Occipital lobe (tissue), 2 donors: ENCODE data around the gene RBAK. TPM values are rescaled to one million over a fixed set of nuclear protein-coding genes. Genes with fewer than 3 reads are reported as not detected.
"Not testable (repeated sequence)": the region's sequence is repeated elsewhere in the genome, so short reads cannot be mapped to it uniquely, and the experiment has no call there.

Source experiments
- DNase-seq: peaks from one replicate; lab custom pipeline; 2025; lab: John Stamatoyannopoulos, UW
- total RNA-seq: library from RNA; depleted of rRNA; stranded (reverse); fragments of >200 nt; gene quantifications from one replicate; pipeline ENCODE4 v1.2.3, GENCODE V29; 2014

Gene RBAK
- 15.6 TPM for total RNA-seq

DNA sequence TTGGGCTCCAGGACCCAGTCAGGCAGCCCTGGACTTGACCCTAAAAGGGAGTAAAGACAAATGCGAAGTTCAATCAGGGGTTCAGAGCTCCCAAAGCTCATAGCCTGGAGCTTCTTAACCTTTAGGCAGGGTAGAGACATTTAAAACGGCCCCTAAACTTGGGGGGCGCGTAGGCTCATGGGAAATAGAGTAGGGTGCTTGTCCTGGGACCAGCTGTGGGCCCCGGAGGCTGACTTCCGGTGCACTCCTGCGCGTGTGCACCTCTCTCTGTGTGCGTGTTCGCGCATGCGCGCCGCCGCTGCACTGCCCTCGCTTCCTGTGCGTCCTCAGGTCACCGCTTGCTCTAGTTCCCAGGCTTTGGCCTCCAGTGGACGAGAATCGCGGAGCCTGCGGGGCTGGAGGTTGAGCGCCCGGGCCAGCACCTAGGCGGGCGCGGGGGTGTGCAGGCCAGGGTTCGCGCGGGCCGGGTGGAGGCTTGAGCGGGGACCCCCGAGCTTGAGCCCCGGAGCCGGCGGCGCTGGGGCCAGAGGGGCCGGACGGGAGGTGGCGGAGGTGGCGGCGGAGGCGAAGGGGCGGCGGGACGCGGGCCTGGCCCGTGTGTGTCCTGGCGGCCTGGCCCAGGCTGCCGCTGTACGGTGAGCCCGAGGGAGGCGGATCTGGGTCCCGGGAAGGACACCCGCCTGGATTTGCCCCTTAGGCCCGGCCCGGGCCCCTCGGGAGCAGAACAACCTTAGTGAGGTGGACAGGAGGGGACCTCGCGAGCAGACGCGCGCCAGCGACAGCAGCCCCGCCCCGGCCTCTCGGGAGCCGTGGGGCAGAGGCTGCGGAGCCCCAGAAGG, at the start of gene RBAK:
Gene RBAK (plus strand): TSS at position 303 of the 839 bp plus-strand sequence. CDS start 2,217 bp downstream, outside the sequence.
- peak; percentile 87 for DNase-seq

DNA sequence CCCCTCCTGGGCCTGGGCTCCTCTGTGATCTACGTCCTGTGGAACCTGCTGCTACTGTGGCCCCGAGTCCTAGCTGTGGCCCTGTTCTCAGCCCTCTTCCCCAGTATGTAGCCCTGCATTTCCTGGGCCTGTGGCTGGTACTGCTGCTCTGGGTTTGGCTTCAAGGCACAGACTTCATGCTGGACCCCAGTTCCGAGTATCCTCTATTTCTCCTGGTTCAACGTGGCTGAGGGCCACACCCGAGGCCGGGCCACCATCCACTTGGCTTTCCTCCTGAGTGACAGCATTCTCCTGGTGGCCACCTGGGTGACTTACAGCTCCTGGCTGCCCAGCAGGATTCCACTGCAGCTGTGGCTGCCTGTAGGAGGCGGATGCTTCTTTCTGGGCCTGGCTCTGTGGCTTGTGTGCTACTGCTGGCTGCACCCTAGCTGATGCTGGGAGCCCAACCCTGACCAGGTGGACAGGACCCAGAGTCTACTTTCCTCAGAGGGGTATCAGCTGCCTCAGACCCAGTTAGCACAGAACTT, 48.9 kb upstream of the RBAK start:
- no peak for DNase-seq

GRCh38 chr7:4998244-4998643, 47.4 kb upstream of the RBAK start:
- DNase-seq, result no peak

DNA sequence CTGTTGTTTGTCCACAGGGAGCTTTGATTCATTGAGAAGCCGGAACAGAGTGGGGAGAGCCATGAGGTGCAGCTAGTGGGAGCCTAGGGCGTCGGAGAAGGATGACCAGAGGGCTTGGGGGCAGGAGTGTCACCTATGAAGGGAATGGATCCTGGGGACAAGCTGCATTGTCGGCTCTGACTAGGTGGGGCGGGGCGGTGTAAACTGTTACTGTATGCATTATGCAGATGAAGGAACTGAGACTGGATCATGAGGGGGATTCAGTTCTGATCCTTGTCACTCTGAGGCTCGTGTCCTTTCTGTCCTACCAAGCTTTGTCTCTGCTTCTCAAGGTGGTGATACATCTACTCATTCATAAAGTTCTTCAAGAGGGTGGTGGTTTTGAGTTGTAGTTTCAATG, 46.8 kb upstream of the RBAK start:
- no peak for DNase-seq

- no peak for DNase-seq
These were observed 46.2 kb upstream of the RBAK start for GRCh38 chr7:4999369-4999950.

GRCh38 chr7:5001003-5001402, 44.7 kb upstream of the RBAK start:
- no peak for DNase-seq

- no peak for DNase-seq
These were observed 43.7 kb upstream of the RBAK start for GRCh38 chr7:5001911-5002310.

DNA sequence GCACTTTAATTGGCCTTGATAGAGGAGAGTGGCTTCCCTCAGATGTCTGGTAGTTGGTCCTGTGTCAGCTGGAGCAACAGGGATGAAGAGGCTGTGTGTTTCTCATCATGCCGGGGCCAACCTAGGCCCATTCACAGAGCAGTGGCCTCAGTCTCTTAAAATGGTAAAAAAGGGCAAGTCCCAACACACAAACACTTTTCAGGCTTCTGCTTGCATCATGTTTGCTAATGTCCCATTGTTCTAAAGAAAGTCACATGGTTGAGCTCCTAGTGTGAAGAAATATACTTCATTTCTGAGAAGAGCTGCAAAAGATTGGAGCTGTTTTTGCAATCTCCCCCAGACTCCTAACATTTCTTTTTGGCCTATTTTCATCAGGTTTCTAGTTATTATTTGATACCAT, 40.6 kb upstream of the RBAK start:
- no peak for DNase-seq

DNA sequence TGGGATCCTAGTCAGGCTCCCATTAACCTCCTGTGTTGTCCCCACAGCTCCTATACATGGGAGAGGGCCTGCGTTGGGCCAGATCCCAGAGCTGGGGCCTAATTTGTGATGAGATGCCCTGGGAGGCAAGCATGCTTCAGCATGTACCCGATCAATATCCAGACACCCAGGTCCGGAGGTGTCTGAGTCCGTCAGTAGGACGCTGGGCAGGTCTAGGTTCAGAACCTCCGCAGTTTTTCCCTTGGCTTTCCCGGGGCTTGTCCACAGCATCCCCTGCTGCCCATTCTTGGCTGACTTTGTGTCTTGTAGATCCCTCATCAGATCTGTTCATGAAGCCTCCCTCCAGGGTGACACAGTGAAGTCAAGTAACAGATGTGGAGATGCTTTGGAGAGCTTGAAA, 32.7 kb upstream of the RBAK start:
- no peak for DNase-seq

- not testable (repeated sequence) for DNase-seq
These were observed 29.7 kb upstream of the RBAK start for GRCh38 chr7:5015936-5016335.

DNA sequence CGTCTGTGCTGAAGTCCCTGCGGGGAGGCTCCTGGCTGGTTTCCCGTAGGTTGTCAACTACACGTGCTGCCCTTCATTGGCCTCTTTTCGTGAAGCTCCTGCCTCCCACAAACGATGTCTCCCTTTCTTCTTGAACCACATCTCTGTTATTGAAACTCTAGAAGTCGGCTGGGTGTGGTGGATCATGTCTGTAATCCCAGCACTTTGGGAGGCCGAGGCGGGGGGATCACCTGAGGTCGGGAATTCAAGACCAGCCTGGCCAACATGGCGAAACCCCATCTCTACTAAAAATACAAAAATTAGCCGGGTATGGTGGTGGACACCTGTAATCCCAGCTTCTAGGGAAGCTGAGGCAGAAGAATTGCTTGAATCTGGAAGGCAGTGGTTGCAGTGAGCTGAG, 28.0 kb upstream of the RBAK start:
- DNase-seq, result not testable (repeated sequence)

- DNase-seq, result no peak
These were observed 25.6 kb upstream of the RBAK start for GRCh38 chr7:5020098-5020497.

DNA sequence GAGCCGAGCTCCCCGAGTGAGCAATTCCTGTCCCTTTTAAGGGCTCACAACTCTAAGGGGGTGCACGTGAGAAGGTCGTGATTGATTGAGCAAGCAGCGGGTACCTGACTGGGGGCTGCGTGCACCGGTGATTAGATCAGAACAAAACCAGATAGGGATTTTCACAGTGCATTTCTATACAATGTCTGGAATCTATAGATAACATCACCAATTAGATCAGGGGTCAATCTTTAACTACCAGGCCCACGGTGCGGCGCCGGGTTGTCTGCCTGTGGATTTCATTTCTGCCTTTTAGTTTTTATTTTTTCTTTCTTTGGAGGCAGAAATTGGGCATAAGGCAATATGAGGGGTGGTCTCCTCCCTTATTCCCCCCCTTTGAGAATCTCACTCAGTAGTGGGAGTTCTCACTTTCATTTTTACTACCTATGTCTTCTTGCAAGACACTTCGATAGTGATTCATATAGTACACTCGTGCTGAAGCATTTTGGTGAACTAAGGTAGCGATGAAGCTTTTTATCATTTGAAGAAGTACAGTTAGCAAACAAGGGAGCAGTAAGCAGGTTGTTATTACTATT, 24.6 kb upstream of the RBAK start:
- DNase-seq, result not testable (repeated sequence)

DNA sequence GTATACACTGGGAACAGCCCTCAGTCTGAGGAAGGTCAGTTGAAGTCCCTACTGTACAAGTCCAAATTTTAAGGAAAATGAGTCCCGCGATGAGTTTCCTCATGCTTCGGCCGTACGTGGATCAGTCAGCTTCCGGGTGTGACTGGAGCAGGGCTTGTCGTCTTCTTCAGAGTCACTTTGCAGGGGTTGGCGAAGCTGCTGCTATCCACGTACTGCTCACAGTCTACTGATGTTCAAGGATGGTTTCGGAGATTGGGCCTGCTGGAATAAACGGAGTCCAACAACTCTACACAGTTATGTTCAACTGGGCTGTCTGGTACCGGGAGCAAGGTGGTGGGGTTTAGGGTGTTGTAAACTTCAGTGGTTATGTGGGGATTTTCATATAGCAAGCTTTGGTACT, 22.0 kb upstream of the RBAK start:
- not testable (repeated sequence) for DNase-seq

- DNase-seq, result not testable (repeated sequence)
These were observed 17.8 kb upstream of the RBAK start for GRCh38 chr7:5027796-5028410.

DNA sequence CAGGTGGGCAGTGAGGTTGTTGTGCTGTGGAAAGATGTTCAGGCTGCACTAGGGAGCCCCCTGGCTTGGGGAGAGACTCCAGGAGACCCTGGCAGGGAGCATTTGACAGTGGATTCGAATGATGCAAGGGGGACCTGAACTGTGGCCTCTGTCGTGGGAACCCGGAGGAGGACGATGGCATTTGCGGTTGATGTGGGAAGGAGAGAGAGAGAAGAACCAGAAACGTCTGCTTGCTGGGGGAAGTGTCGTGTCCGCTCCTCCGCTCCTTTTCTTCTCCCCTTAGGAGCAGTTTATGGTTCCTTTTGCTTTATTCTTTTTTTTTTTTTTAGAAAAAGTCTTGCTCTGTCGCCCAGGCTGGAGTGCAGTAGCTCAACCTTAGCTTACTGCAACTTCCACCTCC, 12.5 kb upstream of the RBAK start:
- not testable (repeated sequence) for DNase-seq

- DNase-seq, result no peak
These were observed 10.4 kb upstream of the RBAK start for GRCh38 chr7:5035276-5035675.

DNA sequence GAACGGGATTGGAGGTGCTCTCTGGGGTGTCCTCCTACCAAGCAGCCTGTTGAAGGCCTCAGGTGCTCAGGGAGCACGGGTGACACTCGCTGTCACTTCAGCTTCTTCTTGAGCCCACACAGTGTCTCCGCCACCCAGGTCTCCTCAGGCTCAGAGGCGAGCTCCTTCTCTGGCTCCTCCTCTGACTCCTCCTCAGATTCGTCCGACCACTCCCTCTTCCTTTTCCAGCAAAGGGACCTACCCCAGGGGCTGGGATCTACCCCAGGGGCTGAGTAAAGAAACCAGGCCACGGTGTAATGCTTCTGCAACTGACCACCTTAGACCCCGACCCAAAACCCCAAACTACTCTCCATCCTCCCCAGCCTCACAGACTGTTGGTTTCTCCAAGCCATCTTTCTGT, 9.2 kb upstream of the RBAK start:
- no peak for DNase-seq

- no peak for DNase-seq
These were observed 4.6 kb upstream of the RBAK start for GRCh38 chr7:5041047-5041446.

GRCh38 chr7:5043661-5044060, 2.0 kb upstream of the RBAK start:
- no peak for DNase-seq

DNA sequence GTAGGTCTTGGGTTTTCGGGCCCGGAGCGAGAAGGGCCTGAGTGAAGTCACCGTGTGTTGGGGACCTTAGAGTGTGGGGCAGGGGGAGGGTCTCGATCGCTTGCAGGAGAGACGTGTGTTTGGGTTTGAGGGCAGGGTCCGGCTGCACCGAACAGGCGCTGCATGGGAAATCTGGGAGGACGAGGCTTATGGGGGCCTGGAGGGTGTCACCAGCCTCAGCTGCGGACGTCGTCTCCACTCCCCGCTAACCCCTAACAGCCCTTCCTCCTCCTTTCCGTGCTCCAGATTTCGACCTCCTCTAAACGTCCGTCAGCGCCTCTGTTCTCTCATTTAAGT, 705 bp downstream of the RBAK start:
- peak; percentile 7 for DNase-seq

DNA sequence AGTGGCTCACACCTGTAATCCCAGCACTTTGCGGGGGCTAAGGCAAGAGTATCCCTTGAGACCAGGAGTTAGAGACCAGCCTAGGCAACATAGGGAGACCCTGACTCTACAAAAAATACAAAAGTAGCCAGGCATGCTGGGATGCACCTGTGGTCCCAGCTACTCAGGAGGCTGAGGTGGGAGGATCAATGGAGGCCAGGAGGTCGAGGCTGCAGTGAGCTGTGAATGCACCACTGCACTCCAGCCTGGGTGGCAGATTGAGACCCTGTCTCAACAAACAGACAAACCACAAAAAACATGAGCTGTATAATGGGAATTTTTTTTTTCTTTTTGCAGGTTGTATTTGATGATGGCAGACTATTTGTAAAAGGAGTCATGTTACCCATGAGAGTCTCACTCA, 1.5 kb downstream of the RBAK start:
- not testable (repeated sequence) for DNase-seq
